ENCODE data around the gene TUBB2B.

The TUBB2B gene

GRCh38 chr6:3227363-3228045 is at the start of gene TUBB2B:
Gene TUBB2B, minus strand, starts transcription at chr6:3227653. Its CDS starts 110 bp downstream, at chr6:3227543.
- peak; percentile 56 for DNase-seq

DNA sequence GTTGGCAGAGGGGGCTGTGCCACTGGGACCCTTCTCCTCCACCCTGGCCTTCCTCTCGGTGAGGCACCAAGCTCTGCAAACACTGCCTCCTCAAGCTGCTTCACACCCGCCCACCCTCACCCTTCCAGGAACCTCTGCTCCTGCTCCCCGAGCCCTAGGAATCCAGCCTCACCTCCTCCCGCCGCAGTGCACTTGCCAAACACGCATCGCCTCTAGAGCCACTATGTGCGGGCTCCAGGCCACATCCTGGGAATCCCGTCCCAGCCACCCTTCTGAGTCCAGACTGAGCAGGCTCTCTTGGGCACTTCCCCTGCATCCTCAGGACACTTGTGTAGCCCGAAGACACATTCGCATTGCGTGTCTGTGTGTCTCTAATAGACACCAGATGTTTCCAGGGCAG is 49.8 kb upstream of the TUBB2B start:
- DNase-seq: no peak

- no peak for DNase-seq
Observed at GRCh38 chr6:3276174-3277167, 49.0 kb upstream of the TUBB2B start.

GRCh38 chr6:3273707-3274521 is 46.5 kb upstream of the TUBB2B start:
- no peak for DNase-seq

- no peak for DNase-seq
Observed at GRCh38 chr6:3272911-3273547, 45.6 kb upstream of the TUBB2B start.

- DNase-seq: no peak
Observed at GRCh38 chr6:3271756-3272155, 44.3 kb upstream of the TUBB2B start.

DNA sequence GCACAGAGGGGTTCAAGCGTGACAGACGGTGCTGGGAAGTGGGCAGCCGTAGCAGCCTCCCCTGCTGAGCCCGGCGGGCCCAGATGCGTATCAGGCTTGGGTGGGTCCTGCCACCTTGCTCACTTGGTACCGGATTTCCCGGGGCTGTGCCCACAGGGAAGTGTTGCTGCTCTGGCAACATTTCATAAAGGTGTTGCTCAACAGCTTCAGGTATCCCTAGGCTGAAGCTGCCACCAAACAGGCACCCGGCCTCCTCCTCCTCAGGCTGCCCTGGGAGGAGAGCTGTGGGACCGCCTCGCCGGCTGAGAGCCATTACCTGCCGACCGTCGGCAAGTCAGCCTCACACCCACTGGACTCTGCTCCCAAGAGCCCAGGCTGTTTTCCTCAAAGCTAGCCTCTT is 42.8 kb upstream of the TUBB2B start:
- no peak for DNase-seq

- no peak for DNase-seq
Observed at GRCh38 chr6:3269281-3269975, 42.0 kb upstream of the TUBB2B start.

DNA sequence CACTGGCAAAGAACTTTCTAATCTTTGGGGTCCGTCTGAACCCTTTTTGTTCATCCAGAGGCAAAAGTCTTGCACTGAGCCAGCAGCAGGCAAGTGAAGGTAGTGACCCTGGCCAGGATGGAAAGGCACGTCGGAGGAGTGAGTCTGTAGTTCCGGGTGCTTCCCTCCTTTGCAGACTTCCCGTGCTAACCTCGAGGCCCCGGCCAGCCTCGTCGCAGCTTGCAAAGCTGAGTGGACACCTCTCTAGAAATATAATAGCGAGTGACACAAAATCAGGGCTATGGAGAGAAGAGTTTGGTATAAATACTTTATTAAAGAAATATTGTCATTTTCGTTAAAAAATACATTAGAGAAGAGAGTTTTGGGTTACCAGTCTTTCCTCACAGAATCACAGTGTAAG is 41.2 kb upstream of the TUBB2B start:
- no peak for DNase-seq

DNA sequence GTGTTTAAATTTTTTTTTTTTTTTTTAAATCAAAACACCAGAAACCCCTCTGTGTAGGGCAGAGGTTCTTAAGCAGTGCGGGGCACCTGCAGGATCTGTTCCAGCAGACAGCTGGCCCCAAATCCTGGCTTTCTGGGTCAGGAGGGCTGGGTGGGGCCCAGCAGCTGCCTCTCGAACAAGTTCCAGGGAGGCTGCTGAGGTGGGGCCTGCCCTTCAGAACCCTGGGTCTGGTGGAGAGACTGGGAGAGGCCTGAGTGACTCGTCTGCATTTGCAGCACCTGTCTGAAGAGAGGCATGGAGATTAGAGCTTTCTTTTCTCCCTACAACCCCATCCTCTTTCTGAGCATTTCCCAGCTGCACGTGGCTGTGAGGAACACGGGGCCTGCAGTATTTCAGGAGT is 39.7 kb upstream of the TUBB2B start:
- peak; percentile 9 for DNase-seq

- DNase-seq: no peak
Observed at GRCh38 chr6:3266170-3266569, 38.7 kb upstream of the TUBB2B start.

DNA sequence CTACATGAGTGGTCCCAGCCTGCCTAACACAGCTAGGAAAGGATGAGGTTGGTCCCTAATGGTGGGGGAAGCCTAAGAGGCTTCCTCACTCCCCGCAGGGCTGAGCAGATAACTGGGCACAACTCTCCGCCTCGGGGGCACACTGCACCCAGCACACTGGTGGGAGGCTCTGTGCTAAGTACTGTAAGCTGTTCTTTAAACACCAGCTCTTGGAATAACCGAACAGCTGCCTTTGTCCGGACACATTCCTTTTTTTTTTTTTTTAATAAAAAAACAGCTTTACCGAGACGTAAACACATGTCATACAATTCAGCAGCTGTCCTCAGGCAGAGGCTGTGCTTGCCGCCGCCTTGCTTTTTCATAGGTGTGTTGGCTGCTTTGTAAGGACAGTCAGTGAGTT is 38.2 kb upstream of the TUBB2B start:
- DNase-seq: no peak

DNA sequence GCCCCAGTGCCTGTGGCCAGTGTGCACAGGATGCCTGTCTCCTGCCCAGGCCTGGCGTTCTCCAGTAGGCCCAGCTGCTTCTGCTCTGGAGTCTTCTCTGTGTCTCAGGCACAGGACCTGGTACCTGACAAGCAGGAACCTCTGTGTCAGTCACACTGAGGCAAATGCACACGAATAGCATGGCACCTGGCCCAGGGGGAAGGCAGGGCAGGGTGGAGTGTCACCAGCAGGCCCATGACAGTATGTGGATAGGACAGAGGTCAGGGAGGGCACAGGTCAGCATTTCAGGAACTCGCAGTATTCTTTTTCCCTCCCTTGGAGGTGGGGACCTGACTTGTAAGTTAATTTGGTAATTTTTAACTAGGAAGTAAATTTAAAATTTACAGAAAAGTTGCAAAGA is 36.9 kb upstream of the TUBB2B start:
- no peak for DNase-seq

GRCh38 chr6:3263096-3263495 is 35.6 kb upstream of the TUBB2B start:
- DNase-seq: no peak

- no peak for DNase-seq
Observed at GRCh38 chr6:3261921-3262320, 34.5 kb upstream of the TUBB2B start.

- DNase-seq: no peak
Observed at GRCh38 chr6:3261518-3261820, 34.0 kb upstream of the TUBB2B start.

DNA sequence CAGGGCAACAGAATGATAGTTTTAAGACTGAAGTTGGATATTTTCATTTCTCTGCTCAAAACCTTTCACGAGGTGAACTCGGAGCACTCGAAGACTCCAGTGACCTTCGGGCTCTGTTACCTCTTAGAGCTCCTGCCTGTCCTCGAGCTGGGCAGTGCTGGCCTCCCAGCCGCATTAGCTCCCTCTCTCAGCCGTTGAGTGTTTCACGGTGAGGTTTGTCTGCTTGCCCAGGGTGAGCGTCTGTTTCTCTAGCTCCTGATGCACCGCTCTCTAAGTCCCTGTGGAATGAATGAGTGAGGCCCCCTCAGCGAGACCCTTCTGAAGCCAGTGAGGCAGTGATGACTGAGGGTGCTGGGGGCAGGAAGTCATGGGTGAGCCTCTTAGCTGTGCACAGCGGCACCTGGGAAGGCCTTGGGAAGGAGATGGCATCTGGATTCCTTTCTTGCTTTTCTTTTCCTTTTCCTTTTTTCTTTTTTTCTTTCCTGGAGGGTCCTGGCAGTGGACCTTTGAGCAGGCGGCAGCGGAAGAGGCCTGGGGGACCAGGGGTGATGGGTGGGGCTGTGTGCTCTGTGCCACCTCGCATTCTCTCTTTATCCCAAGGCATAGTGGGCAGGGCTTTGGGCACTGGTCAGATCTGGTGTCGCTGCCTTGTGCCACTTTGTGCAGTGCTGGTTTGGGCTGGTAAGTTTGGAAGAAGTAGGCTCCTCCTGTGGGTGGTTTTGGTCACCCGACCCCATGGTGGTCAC is 33.5 kb upstream of the TUBB2B start:
- no peak for DNase-seq

- DNase-seq: no peak
Observed at GRCh38 chr6:3260296-3260695, 32.8 kb upstream of the TUBB2B start.

DNA sequence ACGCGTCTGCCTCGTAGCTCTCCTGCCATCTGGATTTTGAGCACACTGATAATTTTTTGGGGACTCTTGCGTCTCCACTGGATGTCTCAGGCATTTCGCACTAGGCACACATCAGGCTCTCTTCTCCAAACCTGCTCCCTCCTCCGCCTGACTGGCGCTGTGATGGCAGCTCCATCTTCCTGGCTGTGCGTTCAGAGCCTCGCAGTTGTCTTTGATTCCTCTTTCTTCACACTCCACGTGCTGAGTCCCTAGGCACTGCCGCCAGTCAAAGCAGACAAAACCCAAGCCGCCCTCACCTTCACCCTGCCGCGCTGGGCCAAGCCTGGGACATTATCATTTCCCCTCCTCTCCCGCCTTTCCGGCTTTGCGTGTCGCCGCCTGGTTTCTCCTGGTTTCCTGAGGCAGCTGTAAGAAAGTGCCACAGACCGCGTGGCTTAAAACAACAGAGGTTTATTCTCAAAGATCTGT is 32.1 kb upstream of the TUBB2B start:
- DNase-seq: no peak

DNA sequence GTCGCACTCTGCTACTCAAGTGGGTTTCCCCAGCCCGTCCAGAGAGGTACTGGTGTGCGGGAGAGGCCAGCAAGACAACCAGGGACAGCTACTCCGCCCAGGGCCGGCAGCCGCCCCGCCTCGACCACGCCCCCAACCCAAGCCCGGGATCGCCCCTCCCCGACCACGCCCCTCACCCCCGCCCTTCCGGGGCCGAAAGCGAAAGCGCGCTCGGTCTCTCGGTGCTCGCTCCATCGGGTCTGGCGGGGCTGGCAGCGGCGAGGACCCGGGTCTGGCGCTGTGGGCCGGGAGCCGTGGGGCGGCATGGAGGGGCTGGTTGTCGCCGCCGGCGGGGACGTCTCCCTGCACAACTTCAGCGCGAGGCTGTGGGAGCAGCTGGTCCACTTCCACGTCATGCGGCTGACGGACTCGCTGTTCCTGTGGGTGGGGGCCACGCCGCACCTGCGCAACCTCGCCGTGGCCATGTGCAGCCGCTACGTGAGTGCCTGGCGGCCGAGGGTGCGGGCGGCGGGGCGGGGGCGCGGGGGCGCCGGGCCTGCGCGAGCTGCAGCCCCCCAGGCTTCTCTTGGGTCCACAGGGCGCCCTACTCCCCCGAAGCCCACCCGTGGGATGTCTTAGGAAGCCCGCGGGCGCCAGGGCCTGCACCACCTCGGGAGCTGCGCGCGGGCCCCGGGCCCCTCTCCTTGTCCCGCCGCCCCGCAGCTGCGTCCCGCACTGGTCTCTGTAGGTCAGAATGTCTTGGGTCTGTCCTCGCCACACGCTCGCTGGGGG is 31.5 kb upstream of the TUBB2B start, which contains the start of gene PSMG4:
Gene PSMG4, plus strand, starts transcription at position 228 of the 771 bp plus-strand sequence. Its CDS starts 76 bp downstream, at position 304.
- peak; percentile 23 for DNase-seq

Measured in NCI-H187 treated with DMSO at 0.1 percent for 48 hours (cell line).